ENCODE measurements around the gene ITSN2.

GRCh38 chr2:24339856-24340262 lies 20.5 kb downstream of the ITSN2 start:
- TF ChIP-seq CTCF (conservative IDR thresholded peaks at IDR 0.05; ENCODE audit: low read depth, low read length), result no peak
- no peak for TF ChIP-seq EZH2phosphoT487 (IDR thresholded peaks at IDR 0.05; ENCODE audit: borderline replicate concordance, low read length)
